Suppressor macrophage (primary cell): ENCODE measurements around the gene MTHFD2.
"Not testable (repeated sequence)": the region's sequence is repeated elsewhere in the genome, so short reads cannot be mapped to it uniquely, and the experiment has no call there.

Source experiments
- DNase-seq, 4 experiments: peaks; one replicate each; pipeline ENCODE4 v3.0.0-alpha.2; 2020 to 2022

Gene MTHFD2

GRCh38 chr2:74229865-74230264 is 31.4 kb downstream of the MTHFD2 start:
- DNase-seq: not testable (repeated sequence)

DNA sequence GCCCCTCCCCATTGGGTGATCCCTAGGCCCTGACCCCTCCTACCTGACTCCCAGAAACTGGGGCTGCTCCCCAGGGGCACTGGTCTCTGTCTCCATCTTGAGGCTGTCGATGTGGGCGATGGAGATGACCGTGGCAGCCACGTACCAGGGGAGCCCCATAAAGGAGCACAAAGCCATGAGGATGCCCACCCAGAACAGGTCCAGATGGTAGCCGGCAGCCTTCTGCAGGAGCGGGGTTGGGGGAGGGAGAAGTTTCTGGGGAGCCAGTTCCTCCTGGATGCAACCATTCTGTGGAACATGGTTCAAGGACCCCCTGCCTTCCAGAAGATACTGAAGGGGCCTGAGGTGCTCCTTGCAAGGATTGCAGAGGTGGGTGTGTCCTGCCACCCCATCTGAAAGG is 34.0 kb downstream of the MTHFD2 start:
- no peak for DNase-seq

DNA sequence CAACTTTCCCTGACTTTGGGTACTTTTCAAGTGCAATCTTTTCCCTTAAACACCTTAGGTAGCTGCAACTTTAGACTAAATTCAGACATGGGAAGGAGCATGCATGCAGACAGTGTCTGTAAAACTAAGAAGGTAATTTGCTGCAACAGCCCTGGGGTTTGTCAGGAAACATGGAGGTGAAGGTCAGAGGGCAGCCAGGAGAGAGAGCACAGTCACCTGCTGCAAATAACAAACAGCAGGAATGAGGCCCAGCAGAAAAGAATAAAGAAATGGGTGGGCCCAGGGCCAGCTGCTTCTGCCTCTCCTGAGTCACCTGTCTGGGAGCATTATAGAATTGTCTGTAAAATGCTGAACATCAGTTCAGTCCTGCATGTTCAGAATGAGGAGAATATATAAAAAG is 35.2 kb downstream of the MTHFD2 start:
- DNase-seq: no peak

DNA sequence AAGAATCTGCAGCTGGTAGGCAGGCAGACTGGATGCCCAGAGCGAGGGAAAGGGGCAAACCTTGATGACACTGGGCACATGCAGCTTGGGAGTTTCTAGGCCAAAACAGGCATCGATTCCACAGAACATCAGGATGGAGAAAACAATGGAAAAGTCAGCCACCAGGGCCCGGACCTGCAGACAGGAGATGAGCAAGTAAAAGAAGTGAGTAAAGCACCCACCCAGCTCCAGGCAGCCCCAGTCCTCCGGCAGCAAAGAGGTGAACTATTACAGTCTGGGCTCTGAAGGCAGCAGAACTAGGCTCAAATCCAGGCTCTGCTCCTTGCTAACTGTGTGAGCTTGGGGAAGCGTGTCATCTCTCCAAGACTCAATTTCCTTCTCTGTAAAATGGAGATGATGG is 36.6 kb downstream of the MTHFD2 start:
- no peak for DNase-seq

- DNase-seq: peak in 2 of 4 experiments; percentile 12 to 32
Observed at GRCh38 chr2:74238879-74239278, 40.5 kb downstream of the MTHFD2 start.

DNA sequence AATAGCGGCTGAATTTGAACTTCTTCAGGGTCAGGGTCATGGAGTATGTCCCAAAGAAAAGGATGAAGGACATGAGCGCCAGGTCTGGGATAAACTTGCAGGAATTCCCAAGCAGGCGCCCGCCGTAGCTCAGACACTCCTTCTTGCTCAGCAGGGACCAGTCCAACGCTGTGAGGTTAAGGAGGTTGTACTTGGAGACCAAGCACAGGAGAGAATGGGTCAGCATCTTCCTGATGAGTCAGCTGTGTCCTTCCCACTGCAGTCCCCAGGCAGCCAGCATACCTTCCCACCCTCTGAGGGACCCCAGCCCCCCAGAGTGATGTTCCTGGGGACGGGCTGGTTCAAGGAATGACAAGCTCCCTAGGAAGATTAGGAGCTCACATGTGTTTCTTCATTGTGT is 40.9 kb downstream of the MTHFD2 start:
- DNase-seq: no peak

GRCh38 chr2:74242354-74243071 is 44.1 kb downstream of the MTHFD2 start:
- DNase-seq: no peak

- DNase-seq: no peak
Observed at GRCh38 chr2:74244286-74244685, 45.9 kb downstream of the MTHFD2 start.

- no peak for DNase-seq
Observed at GRCh38 chr2:74246496-74247195, 48.2 kb downstream of the MTHFD2 start.

- no peak for DNase-seq
Observed at GRCh38 chr2:74249406-74250122, 51.1 kb downstream of the MTHFD2 start.

GRCh38 chr2:74250189-74250631 is 51.8 kb downstream of the MTHFD2 start:
- DNase-seq: peak; percentile 28 to 61 (median 50)

- DNase-seq: no peak
Observed at GRCh38 chr2:74252036-74252435, 53.6 kb downstream of the MTHFD2 start.

GRCh38 chr2:74252862-74253261 is 54.4 kb downstream of the MTHFD2 start:
- DNase-seq: no peak

- no peak for DNase-seq
Observed at GRCh38 chr2:74253306-74253970, 55.0 kb downstream of the MTHFD2 start.

GRCh38 chr2:74253971-74254310 is 55.5 kb downstream of the MTHFD2 start:
- no peak for DNase-seq

- DNase-seq: no peak
Observed at GRCh38 chr2:74255660-74256213, 57.3 kb downstream of the MTHFD2 start.

- no peak for DNase-seq
Observed at GRCh38 chr2:74259191-74259590, 60.8 kb downstream of the MTHFD2 start.

- no peak for DNase-seq
Observed at GRCh38 chr2:74259733-74260132, 61.3 kb downstream of the MTHFD2 start.

DNA sequence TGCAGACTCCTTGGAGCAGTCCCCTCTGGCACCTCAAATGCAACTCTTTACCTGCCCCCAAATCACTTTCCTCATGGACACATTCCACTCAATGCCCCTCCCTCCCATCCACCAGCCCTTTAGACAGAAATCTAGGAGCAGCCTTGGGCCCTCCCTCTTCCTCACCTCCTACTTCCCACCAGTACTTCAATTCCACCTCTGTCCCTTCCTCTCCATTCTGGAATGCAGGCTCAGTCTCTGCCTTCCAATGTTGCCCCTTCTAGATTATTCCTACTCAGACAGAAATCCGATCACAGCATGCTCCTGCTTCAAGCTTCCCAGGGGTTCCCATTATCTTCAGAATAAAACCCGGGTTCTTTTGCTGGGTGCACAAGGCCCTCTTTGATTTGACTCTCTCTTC is 62.1 kb downstream of the MTHFD2 start:
- no peak for DNase-seq

- DNase-seq: peak in 3 of 4 experiments; percentile 7 to 17 (median 8)
Observed at GRCh38 chr2:74261204-74261864, 62.9 kb downstream of the MTHFD2 start.

GRCh38 chr2:74262681-74263080 is 64.3 kb downstream of the MTHFD2 start:
- no peak for DNase-seq

DNA sequence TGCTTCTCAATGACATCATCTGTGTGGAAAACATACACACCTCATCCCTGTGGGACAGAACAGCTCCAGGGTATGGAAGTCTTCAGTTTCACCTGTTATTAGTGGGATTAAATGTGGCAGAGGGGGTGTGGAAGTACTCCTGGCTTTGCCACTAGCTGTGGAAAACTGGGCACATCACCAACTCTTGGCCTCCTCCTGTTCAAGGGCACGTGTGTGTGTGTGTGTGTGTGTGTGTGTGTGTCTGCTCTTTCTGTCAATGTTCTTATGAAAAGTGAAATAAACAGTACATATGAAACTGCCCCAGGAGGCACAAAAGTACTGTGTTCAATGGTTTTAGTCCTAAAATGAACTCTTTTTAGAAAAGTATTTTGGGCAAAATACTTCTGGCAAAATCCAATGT is 65.9 kb downstream of the MTHFD2 start:
- no peak for DNase-seq
